Measurements from ENCODE around the gene EARS2. TPM values are rescaled to one million over a fixed set of nuclear protein-coding genes. Genes with fewer than 3 reads are reported as not detected.

EARS2 gene
- total and polyA plus RNA-seq, 2 of the 8 experiments (the other 6 are each of a cell fraction or from before 2014, with no cell fraction given): 47.8 to 111 TPM

DNA sequence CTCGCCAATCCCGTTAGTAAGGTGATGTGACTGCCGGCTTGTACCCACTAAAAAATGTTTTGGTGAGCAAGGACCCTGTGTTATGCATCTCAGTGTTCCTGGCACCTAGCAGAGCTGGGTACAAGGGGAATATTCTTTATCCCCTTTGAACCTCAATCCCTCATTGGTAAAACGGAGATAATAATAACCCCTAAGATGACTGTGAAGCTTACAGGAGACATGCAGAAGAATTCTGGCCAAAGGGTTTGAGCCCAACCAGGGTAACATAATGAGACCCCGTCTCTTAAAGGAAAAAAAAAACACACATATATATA is 47.8 kb downstream of the EARS2 start:
- H4K20me1 ChIP-seq (replicated peaks in 1 of 2; ENCODE audit: control insufficient read depth in 1 of 2, insufficient read depth in 2 of 2, low read length in 2 of 2): peaks cover 21 to 32% of the 10 kb centered on the region in 2 experiments
- WGBS, 2 experiments (ENCODE audit: extremely low coverage in 1 of 2, insufficient coverage in 1 of 2, insufficient read length in 1 of 2, insufficient replicate concordance in 2 of 2, low coverage in 1 of 2, low lambda C conversion rate in 2 of 2, missing lambda C conversion rate in 1 of 2): 5% methylated on average over 5 of the region's 5 CpGs; no CpG with 5 or more reads in 1 of the 2 experiments
- no peak overlapping the region for H2BK20ac ChIP-seq (ENCODE audit: low read length)
- H4K91ac ChIP-seq (replicated peaks; ENCODE audit: insufficient read length, low read length): no peak overlapping the region
- H4K5ac ChIP-seq (ENCODE audit: insufficient read length, low read depth, low read length): peak overlapping the region; percentile 13
- H3K14ac ChIP-seq (ENCODE audit: insufficient read length): no peak overlapping the region
- H2BK120ac ChIP-seq (replicated peaks; ENCODE audit: low read depth, low read length): no peak overlapping the region
- no peak overlapping the region for H3K27ac ChIP-seq (ENCODE audit: low read depth, low read length)
- peaks cover 10% of the 10 kb centered on the region for H3K23me2 ChIP-seq (ENCODE audit: low read depth, low read length)
- H2AK5ac ChIP-seq (ENCODE audit: low read depth, low read length): peak overlapping the region; percentile 86; the same call in 1 of the 2 replicates
- H3K56ac ChIP-seq (replicated peaks; ENCODE audit: insufficient read length, low read depth, low read length): peak overlapping the region; percentile 3
- peaks cover 15% of the 10 kb centered on the region for H3K79me1 ChIP-seq (ENCODE audit: low read depth, low read length)
- peaks cover 0 to 9% (median 5%) of the 10 kb centered on the region in 4 experiments; a peak in 5 of 7 replicates for H3K4me1 ChIP-seq (replicated peaks in 1 of 4; ENCODE audit: control insufficient read depth in 3 of 4, insufficient read depth in 4 of 4, low read length in 3 of 4)
- no peak overlapping the region for H3K4ac ChIP-seq (replicated peaks; ENCODE audit: insufficient read length, low read depth, low read length)
- no peak overlapping the region for H2AFZ ChIP-seq (ENCODE audit: low read length)
- H3K4me2 ChIP-seq (ENCODE audit: insufficient read depth in 1 of 2, low read depth in 2 of 2, low read length in 2 of 2): peak overlapping the region; percentile 94 to 100
- H3K79me2 ChIP-seq (ENCODE audit: control insufficient read depth in 1 of 2, insufficient read depth in 2 of 2, low read length in 2 of 2): peaks cover 42 to 55% of the 10 kb centered on the region in 2 experiments
- H3K9me3 ChIP-seq (ENCODE audit: insufficient read depth in 2 of 2, low read depth in 1 of 2, low read length in 1 of 2): no peaks in the 10 kb centered on the region
- no peak overlapping the region for H2BK5ac ChIP-seq (ENCODE audit: low read depth, low read length)
- ChIA-PET CTCF (ENCODE audit: partially characterized antibody) (interaction anchor here (1.0 to 1.7 kb wide), 2 partner anchors 12 to 21 kb away, joined by 3 to 4 read pairs; no protein-coding TSS in a partner anchor), POLR2A (ENCODE audit: partially characterized antibody) (interaction anchor here (0.7 to 6.9 kb wide), 20 partner anchors 9 to 186 kb away, joined by 3 to 63 read pairs (median 4); partner anchors contain the start of genes COG7, DCTN5, PALB2 and PLK1)
- peak overlapping the region; percentile 36 to 76 (median 61) for H3K9ac ChIP-seq (replicated peaks in 1 of 4; ENCODE audit: extremely low read depth in 1 of 4, low read depth in 3 of 4, low read length in 3 of 4)
- no peak overlapping the region for H3K23ac ChIP-seq (ENCODE audit: insufficient read length)
- H3K27me3 ChIP-seq (replicated peaks in 1 of 4; ENCODE audit: control insufficient read depth in 3 of 4, extremely low read depth in 1 of 4, insufficient read depth in 3 of 4, low read length in 3 of 4): no peaks in the 10 kb centered on the region
- DNase-seq (ENCODE audit: low read depth in 1 of 2, low spot score in 2 of 2) (no peak), FAIRE-seq (no peak)
- H2BK12ac ChIP-seq (ENCODE audit: low read depth, low read length): no peak overlapping the region
- H2BK15ac ChIP-seq (ENCODE audit: low read length): no peak overlapping the region
- TF ChIP-seq JUND (IDR thresholded peaks at IDR 0.05; ENCODE audit: low read length): no peak
- no peak for TF ChIP-seq TEAD4 (IDR thresholded peaks at IDR 0.05; ENCODE audit: low read depth, low read length)
- TF ChIP-seq CREB1 (IDR thresholded peaks at IDR 0.05): no peak
- no peak for TF ChIP-seq BCL11A (IDR thresholded peaks at IDR 0.05; ENCODE audit: low read depth in 2 of 2, low read length in 2 of 2)
- no peak for TF ChIP-seq ZNF274 (IDR thresholded peaks at IDR 0.05; ENCODE audit: borderline replicate concordance, extremely low read depth, low read length)
- TF ChIP-seq KDM4A (IDR thresholded peaks at IDR 0.05; ENCODE audit: low read depth, low read length, severe bottlenecking): no peak
- TF ChIP-seq TAF7 (optimal IDR thresholded peaks at IDR 0.05; ENCODE audit: borderline replicate concordance, low read depth, low read length): no peak
- no peak for TF ChIP-seq SIRT6 (IDR thresholded peaks at IDR 0.05; ENCODE audit: low read length)
- TF ChIP-seq TBP (IDR thresholded peaks at IDR 0.05; ENCODE audit: low read depth, low read length): no peak
- no peak for TF ChIP-seq RBBP5 (IDR thresholded peaks at IDR 0.05; ENCODE audit: borderline replicate concordance, low read depth, low read length)
- no peak for TF ChIP-seq RAD21 (IDR thresholded peaks at IDR 0.05 in 1 of 2, conservative IDR thresholded peaks at IDR 0.05 in 1 of 2; ENCODE audit: low read depth in 2 of 2, low read length in 2 of 2)
- TF ChIP-seq KDM5A (IDR thresholded peaks at IDR 0.05; ENCODE audit: low read length): no peak
- H3K36me3 ChIP-seq (ENCODE audit: control insufficient read depth in 2 of 4, insufficient read depth in 4 of 4, low read length in 3 of 4): peaks cover 0 to under 1% (median 0%) of the 10 kb centered on the region in 4 experiments; a peak in 2 of 8 replicates
- H3K4me3 ChIP-seq (ENCODE audit: extremely low read depth in 1 of 4, insufficient read depth in 2 of 4, low read depth in 3 of 4, low read length in 4 of 4): peak overlapping the region; percentile 55 to 99 (median 74)
- no peak overlapping the region for H4K8ac ChIP-seq (ENCODE audit: extremely low read depth, insufficient read depth, low read length)
- H3K18ac ChIP-seq (ENCODE audit: extremely low read depth, low read length): peak overlapping the region; percentile 4; the same call in 1 of the 2 replicates
